GM19468 (cell line): ENCODE data around the gene SYN1.
"Not testable (repeated sequence)": the region's sequence is repeated elsewhere in the genome, so short reads cannot be mapped to it uniquely, and the experiment has no call there.

ENCODE experiments used
- ATAC-seq: cut with Tn5 transposase; IDR thresholded peaks from one replicate; pipeline ENCODE4 v1.9.1; 2021; ENCODE audit warnings: mild to moderate bottlenecking, moderate library complexity, moderate number of reproducible peaks; ENCODE audit not compliant: unreplicated experiment; ENCODE audit errors: extremely low read depth

SYN1 gene

GRCh38 chrX:47619486-47620302 lies at the start of gene SYN1:
Gene SYN1, minus strand, starts transcription at chrX:47619857. Its CDS starts 129 bp downstream, at chrX:47619728.
- peak; percentile 62 for ATAC-seq

GRCh38 chrX:47665797-47666196 lies 46.1 kb upstream of the SYN1 start:
- not testable (repeated sequence) for ATAC-seq

DNA sequence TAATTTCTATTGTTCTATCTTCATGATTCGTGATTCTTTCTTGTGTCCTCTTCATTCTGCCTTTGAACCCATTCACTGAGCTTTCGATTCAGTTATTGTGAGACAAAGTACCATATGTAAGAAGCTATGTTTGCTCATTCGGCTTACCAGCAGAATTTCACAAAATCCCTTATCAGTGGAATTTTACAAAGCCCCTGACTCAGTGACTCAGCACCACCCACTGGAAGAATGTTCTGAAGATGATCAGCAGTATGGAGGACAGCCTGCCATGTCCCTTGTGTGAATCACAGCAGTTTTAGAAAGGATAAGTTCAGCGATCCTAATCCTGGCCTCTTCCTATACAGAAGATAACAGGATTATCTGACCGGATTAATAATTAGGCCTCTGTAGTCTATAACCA lies 45.1 kb upstream of the SYN1 start:
- ATAC-seq, result no peak

- no peak for ATAC-seq
These were observed 42.5 kb upstream of the SYN1 start for GRCh38 chrX:47662144-47662657.

GRCh38 chrX:47661539-47661938 lies 41.9 kb upstream of the SYN1 start:
- ATAC-seq, result no peak

DNA sequence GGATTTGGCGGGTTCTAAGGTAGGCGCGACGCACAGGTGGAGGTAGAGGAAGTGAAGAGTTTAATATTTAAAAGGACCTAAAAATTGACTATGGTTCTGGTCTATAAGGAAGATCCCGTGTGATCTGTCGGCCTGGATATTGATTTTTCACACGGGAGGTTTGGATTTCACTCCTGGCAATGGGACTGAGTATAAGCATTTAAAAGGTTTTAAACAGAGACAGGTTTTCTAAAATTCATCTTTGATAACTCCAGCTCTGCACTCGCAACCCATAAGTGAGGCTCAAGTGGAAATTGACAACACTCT lies 39.7 kb upstream of the SYN1 start:
- ATAC-seq, result no peak

- peak; percentile 52 for ATAC-seq
These were observed 39.2 kb upstream of the SYN1 start, which contains the start of gene UXT for GRCh38 chrX:47658684-47659420. Gene UXT, minus strand, starts transcription at chrX:47659180. Its CDS starts 253 bp downstream, at chrX:47658927.

DNA sequence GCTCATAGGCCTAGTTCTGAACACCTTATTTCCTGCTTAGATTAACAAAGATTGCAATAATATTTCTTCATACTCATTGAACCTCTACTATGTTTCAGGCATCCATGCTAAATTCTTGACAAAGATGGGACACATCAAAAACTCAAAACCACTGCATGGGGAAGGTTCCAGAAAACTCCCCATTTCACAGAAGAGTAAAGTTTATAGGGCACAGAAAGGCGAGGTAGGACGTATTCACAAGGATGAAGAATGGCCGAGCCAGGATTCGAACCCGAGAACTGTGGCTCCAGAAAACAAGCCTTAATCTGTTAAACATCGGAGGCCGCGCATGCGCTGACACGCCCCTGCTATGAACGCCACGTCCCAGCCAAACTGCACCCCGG lies 38.6 kb upstream of the SYN1 start:
- no peak for ATAC-seq

DNA sequence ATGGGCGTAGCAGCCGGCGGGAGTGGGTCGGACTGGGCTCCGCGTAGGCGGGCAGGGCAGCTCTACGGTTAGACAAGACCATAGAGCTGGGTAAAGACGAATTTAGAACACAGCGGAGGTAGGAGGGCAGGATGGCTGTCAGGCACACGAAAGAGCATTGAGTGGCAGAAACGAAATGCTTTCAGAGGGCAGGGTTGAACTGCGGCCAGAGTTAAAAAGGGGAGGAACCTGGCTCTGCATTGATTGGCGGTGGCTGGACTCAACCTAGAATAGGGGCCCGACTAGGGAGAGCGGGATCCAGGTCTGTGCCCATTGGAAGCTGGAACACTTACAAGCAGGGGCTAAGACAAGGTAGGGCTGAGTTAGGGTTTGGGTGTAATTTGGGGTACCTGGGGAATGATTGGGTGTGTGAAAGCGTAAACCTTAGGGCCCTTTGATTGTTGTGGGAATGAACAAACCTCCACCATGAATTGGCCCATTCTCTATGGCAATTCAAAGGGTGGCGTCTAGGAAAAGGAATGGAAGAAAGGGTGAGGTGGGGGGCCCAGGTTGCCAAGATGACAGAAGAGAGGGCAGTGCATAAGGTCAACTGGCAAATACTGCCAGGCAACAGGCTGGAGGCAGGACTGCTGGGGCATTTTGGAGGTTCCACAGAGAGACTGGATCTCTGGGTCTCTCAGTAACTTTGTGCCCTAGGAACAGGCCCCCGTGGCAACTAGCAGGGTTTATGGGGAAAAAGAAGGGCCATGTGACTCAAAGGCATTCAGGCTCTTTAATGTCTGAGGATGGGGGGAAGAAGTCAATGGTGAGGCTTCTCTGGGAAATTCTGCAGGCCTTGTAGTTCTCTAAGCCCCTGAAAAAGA lies 31.6 kb upstream of the SYN1 start:
- ATAC-seq, result no peak

DNA sequence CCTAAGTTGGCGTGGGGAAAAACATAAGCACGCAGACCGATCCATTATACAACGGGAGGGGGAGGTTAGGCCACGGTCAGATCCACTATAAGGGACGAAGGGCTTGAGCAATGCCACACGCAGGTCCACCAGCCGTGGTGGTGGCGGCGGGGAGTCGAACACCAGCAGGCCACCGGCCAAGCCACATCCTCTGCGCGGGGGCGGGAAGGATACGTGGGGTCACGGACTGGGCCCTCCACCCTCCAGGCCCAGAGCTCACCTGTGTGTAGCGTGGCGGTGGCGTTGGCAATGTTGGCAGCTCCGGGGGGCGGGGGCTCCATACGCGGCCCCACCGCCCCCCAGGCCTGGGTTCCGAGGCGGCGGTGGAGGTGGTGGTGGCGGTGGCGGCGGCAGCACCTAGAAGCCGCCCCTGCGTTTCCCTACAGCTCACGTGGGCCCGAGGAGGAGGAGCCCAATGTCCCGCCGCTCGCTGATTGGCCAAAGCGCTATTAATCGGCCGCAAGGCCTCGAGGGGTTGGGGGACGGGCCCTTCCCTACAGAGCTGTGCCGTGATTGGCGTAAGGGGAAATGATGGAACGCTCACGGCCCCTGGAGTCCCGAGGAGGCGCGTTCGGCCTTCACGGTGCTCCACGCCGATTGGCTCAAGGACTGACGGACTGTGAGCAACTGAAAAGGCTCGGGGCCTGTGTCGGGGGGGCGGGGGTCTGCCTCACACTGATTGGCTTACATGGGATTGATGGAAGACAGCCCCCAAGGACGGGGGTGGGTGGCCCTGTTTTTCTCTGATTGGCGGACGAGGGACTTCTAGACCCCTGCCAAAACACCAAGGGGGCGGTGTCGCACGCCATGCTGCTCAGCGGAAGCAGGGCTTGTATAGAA lies 30.7 kb upstream of the SYN1 start, which contains the start of gene ELK1:
ELK1 (minus strand) TSS at position 400 of the 879 bp plus-strand sequence. CDS start 9,122 bp downstream, outside the sequence.
- peak; percentile 73 for ATAC-seq

DNA sequence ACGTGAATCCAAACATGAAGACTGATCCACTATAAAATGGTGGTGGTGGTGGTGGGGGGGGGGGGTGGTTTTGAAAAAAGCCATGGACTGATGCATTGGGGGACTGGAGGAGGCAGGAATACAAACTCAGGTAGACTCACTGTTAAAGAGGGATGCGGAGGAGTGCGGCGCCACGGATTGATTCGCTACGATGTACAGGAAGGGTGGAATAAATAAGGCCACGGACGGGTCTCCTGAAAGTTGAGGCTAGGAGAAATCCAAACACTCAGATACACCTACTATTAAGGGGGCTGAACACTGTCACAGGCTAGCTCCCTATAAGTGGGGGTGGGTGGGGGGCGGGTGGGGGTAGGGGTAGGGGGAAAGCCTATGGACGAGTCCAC lies 30.1 kb upstream of the SYN1 start:
- no peak for ATAC-seq

- no peak for ATAC-seq
These were observed 29.6 kb upstream of the SYN1 start for GRCh38 chrX:47649271-47649670.

DNA sequence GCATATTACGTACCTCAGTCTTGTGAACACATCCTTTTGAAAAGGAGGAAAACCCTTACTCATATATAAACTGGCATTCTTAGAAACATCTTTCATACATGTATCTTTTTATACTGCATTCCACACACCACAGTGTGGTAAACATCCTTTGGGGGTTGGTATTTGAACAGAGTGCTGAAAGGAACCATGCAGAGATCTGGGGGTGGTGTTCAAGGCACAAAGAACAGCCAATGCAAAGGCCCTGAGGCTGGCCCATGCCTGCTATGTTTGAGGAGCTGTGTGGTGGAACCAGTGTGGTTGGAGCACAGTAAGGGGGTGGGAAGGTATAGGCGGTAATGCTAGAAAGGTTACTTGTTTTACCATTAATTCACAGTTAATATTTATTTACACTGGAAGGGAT lies 28.7 kb upstream of the SYN1 start:
- ATAC-seq, result no peak

- ATAC-seq, result no peak
These were observed 27.0 kb upstream of the SYN1 start for GRCh38 chrX:47646636-47647035.

- no peak for ATAC-seq
These were observed 25.9 kb upstream of the SYN1 start for GRCh38 chrX:47645530-47645929.

- ATAC-seq, result no peak
These were observed 25.0 kb upstream of the SYN1 start for GRCh38 chrX:47644557-47645091.

DNA sequence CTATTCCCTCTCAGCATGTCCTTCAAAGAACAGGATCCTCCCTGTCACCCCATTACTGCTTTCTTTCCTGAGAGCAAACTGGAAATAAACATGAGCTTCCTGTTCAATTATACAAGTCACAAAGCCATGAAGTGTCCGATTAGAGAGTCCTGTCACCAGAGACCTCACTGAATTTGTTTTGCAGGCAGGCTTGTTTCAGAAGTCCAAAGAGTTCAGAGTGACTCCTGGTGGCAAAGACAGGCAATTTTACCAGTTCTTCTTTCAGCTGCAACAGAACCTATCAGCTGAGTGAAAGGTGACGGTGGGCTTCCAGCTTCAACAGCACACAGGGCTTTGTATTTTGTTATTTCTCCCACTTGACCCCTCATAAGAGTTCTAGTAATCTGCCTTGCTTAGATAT lies 24.3 kb upstream of the SYN1 start:
- no peak for ATAC-seq

DNA sequence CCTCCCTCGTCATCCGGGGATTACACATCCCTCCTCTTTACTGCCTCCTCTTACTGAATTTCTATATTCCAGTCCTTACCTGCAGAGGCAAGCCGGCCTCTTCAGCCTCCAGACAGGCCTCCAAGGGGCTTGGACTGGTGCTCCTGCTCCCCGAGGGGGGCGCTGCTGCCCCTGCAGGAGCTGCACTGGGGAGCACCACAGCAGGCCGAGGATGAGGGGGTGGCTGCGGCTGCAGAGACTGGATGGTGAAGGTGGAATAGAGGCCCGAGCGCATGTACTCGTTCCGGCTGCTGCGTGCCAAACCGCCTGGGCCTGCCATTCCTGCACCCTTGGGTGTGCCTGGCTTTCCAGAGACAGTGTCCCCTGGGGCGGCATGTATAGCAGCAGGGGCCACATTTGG lies 19.2 kb upstream of the SYN1 start:
- no peak for ATAC-seq

- ATAC-seq, result no peak
These were observed 18.0 kb upstream of the SYN1 start for GRCh38 chrX:47637546-47638195.
